COLO668 (cell line): ENCODE results near the gene STK38L.

Experiments used
- DNase-seq: peaks from one replicate; lab custom pipeline; 2025; ENCODE audit not compliant: unreplicated experiment; lab: John Stamatoyannopoulos, UW

The STK38L gene

GRCh38 chr12:27344760-27345159 is 100.7 kb downstream of the STK38L start:
- no peak for DNase-seq

GRCh38 chr12:27345376-27345775 is 101.3 kb downstream of the STK38L start:
- DNase-seq: no peak

DNA sequence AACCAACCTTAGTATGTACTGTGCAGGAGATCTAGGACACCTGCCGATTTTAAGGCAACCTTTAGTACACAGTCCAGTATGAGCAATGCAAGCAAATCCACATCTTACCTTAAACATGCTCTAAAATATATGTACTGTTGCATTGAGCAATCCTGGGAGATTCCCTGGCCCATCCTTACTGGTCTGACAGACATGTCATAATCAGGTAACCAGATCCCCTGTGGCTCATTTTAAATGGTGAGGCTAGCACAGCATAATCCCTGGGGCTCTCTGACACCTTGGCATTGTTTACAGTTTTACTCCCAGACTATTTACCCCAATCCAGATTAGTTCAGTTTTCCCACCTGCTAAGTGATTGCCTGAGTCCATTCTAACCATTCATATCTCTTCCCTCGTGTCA is 103.7 kb downstream of the STK38L start:
- peak; percentile 34 for DNase-seq

DNA sequence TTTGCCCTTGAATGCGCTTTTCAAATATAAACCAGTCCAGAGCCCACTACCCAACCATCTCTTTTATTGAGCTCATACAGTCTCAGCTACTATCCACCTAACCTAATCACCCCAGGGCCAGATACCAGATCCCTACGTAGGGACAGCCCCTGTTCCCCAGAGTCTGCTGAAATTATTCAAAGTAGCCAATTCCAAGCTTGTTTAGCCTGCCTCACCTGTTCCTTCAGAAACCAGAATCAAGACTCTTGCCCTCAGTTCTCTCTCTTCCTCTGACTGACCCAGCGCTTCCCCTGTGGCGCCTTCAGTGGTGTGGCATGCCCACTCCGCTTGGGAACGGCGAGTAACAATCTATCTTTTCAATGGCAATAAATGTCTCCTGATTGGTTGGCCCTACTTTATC is 107.4 kb downstream of the STK38L start:
- DNase-seq: no peak

DNA sequence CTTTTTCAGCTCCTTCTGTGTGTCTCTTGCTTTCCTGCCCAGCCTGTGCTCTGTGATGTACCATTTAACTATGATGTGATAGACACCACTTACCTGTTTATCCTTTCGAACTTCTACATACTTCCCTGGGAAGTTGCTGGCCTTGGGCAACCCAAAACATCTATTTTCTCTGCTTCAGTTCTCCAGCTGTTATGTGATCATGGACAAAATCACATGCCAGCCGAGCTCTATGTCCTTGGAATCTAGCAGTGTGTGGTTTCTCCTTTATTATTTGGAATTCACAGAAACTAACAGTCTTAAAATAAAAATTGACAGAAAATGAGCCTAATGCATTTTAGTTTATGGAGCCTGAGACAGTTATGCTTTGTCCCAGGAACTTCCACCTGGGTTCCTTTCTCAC is 111.4 kb downstream of the STK38L start:
- no peak for DNase-seq

DNA sequence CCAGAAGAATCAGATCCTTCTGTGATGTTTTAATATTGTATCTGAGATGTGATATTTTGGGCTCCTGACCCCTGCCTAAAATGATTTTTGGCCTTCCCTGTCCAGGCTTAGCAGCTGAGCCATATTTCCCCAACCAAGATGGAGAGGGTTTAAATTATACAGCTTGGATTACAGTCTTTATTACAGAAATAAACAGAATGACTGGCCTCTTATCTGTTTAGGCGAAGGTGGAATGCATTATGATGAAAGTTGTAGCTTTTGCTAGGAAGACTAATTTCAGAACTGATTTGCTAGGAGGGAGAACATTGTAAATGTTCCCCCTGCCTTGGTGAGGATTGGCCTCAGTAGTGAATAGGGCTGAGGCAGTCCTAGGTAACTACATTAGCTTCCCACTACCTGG is 111.9 kb downstream of the STK38L start:
- no peak for DNase-seq

- DNase-seq: no peak
Observed at GRCh38 chr12:27359578-27360340, 115.7 kb downstream of the STK38L start.

GRCh38 chr12:27361372-27361771 is 117.3 kb downstream of the STK38L start:
- DNase-seq: no peak

DNA sequence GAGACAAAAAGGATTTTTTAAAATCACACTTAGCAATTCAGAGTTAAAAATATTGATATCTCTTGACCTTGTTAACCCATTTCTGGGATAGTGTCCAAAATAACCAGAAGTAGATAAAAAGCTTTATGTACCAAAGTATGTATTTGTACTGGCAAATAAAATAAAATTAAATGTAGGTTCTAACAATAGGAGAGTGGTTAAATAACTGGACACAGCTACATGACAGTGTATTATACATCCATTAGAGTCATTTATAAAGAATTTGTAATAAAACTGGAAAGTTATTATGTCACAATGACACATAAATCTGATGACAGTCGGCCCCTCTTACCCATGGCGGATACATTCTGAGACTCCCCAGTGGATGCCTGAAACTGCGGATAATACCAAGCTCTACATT is 122.5 kb downstream of the STK38L start:
- DNase-seq: no peak

GRCh38 chr12:27367078-27367477 is 123.0 kb downstream of the STK38L start:
- no peak for DNase-seq
